ENCODE results near the gene BCAR1.
"Not testable (repeated sequence)": the region's sequence is repeated elsewhere in the genome, so short reads cannot be mapped to it uniquely, and the experiment has no call there.

Gene BCAR1

DNA sequence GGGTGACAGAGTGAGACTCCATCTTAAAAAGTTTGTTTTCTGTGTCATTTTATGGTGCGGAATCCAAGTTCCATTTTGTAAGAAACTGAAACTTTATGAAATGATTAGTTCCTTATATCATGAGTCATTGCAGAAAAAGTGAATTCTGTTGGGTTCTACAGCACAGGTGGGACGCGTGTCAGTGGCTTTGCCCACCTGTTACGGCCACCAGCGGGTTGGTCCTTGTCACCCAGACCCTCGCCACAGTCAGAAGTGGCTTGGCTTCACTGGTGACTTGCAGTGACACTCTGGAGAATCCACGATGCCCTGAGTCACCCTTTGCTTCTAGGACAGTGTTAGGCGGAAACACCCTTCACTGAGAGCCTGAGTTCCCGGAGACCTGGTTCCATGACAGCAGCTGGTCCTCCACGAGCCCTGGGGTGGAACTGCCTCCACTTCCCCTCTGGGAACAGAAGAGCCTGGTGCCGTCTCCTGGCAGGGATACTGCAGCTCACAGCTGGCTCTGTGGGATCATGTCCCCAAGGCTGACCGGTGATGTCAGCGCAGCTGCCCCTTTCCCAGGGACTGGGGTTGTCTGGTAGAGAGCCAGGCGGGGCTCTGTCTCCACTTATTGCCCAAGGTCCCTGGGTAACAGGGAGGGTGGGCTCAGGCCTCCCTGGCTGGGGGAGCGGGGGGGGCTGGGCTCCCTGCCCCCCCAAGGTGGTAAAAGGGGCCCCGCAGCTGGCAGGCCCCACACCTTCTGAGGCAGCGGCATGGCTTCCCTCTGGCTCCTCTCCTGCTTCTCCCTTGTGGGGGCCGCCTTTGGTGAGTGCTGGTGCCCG lies 33.0 kb downstream of the BCAR1 start, which contains the start of gene CTRB1:
TSS of gene CTRB1 (plus strand) at position 733 of the 821 bp plus-strand sequence. CDS start at position 753, 20 bp downstream.
- Mint-ChIP-seq H3K9me3 (no peaks in the 10 kb centered on the region), H3K27ac (peak within 1 kb of the TSS; percentile 74), H3K27me3 (no peaks in the 10 kb centered on the region), H3K36me3 (ENCODE audit: low read depth) (no peaks in the 10 kb centered on the region), H3K4me3 (peak within 1 kb of the TSS; percentile 60), H3K4me1 (ENCODE audit: low read depth) (peaks cover 8% of the 10 kb centered on the region)

DNA sequence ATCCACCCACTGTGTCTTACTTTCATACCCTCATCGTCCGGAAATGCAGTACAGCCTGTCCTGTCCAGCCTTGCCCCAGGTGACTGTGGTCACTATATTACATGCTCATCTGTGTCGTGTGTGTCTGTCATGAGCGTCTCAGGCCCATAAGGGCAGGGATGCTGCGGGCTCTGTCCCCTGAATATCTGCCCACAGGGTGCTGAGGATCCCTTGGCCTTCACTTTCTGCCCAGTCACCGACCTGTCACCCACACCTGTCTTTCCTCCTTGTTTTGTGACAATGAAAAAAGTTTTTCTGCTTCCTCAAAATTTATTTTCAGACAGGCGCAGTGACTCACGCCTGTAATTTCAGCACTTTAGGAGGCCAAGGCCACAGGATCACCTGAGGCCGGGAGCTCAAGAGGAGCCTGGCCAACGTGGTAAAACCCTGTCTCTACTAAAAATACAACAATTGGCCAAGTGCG lies 34.0 kb downstream of the BCAR1 start:
- Mint-ChIP-seq H3K36me3 (ENCODE audit: low read depth) (no peaks in the 10 kb centered on the region), H3K27me3 (no peaks in the 10 kb centered on the region), H3K4me3 (no peak overlapping the region), H3K4me1 (ENCODE audit: low read depth) (peaks cover 8% of the 10 kb centered on the region), H3K9me3 (no peaks in the 10 kb centered on the region), H3K27ac (no peak overlapping the region)

DNA sequence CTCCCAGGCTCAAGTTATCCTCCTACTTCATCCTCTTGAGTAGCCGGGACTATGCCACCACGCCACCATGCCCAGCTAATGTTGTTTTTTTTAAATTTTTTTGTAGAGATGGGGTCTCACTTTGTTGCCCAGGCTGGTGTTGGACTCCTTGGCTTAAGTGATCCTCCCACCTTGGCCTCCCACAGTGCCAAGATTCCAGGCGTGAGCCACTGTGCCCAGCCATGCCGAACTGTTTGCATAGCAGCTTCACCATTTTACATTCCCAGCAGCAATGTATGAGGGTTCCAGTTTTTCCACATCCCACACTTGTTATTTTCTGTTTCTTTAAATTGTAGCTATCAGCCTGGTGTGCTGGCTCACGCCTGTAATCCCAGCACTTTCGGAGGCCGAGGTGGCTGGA lies 34.8 kb downstream of the BCAR1 start:
- peaks cover 8% of the 10 kb centered on the region for H3K4me1 Mint-ChIP-seq (ENCODE audit: low read depth)
- no peaks in the 10 kb centered on the region for H3K36me3 Mint-ChIP-seq (ENCODE audit: low read depth)
- no peaks in the 10 kb centered on the region for H3K9me3 Mint-ChIP-seq
- no peak overlapping the region for H3K4me3 Mint-ChIP-seq
- no peaks in the 10 kb centered on the region for H3K27me3 Mint-ChIP-seq
- no peak overlapping the region for H3K27ac Mint-ChIP-seq

DNA sequence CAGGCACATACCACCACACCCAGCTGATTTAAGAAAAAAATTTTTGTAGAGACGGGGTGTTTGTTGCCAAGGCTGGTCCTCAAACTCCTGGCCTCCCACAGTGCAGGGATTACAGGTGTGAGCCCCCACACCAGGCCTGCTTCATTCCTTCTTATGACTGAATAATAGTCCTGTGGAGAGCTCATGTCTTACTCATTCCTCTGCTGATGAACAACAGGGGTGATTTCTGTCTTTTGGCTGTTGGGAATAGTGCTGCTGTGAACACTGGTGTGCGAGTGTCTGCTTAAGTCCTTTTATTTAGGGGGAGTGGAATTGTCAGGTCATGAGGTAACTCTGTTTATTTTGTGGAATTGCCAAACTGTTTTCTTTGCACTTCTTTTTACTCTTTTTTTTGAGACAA lies 35.3 kb downstream of the BCAR1 start:
- no peaks in the 10 kb centered on the region for H3K9me3 Mint-ChIP-seq
- no peak overlapping the region for H3K27ac Mint-ChIP-seq
- no peak overlapping the region for H3K4me3 Mint-ChIP-seq
- peaks cover 8% of the 10 kb centered on the region for H3K4me1 Mint-ChIP-seq (ENCODE audit: low read depth)
- no peaks in the 10 kb centered on the region for H3K27me3 Mint-ChIP-seq
- no peaks in the 10 kb centered on the region for H3K36me3 Mint-ChIP-seq (ENCODE audit: low read depth)

DNA sequence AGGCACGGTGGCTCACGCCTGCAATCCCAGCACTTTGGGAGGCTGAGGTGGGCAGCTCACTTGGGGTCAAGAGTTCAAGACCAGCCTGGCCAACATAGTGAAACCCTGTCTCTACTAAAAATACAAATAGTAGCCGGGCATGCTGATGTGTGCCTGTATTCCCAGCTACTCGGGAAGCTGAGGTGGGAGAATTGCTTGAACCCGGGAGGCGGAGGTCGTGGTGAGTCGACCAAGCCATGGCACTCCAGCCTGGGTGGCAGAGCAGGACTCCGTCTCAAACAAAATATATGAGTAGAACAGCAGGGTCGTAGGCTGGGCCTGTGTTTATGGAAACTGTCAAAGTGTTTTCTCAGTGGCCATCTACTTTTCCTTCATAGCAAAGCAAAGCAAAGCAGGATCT lies 40.1 kb downstream of the BCAR1 start:
- not testable (repeated sequence) for H3K9me3 Mint-ChIP-seq; H3K27me3 Mint-ChIP-seq; H3K36me3 Mint-ChIP-seq (ENCODE audit: low read depth); H3K4me3 Mint-ChIP-seq; H3K4me1 Mint-ChIP-seq (ENCODE audit: low read depth); H3K27ac Mint-ChIP-seq

DNA sequence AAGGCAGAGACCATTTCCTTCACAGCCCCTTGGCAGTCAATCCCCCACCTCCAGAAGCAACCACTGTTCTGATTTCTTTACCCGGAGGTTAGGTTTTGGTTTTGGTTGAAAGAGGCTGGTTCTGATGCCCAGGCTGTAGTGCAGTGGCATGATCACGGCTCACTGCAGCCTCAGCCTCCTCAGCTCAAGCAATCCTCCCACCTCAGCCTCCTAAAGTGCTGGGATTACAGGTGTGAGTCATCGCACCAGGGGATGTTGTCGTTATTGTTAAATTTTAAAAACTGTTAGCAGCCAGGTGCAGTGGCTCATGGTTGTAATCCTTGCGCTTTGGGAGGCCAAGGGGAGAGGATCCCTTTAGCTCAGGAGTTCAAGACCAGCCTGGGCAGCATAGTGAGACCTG lies 41.5 kb downstream of the BCAR1 start:
- Mint-ChIP-seq H3K4me3 (no peak overlapping the region), H3K4me1 (ENCODE audit: low read depth) (no peaks in the 10 kb centered on the region), H3K27ac (no peak overlapping the region), H3K9me3 (no peaks in the 10 kb centered on the region), H3K36me3 (ENCODE audit: low read depth) (no peaks in the 10 kb centered on the region), H3K27me3 (no peaks in the 10 kb centered on the region)

DNA sequence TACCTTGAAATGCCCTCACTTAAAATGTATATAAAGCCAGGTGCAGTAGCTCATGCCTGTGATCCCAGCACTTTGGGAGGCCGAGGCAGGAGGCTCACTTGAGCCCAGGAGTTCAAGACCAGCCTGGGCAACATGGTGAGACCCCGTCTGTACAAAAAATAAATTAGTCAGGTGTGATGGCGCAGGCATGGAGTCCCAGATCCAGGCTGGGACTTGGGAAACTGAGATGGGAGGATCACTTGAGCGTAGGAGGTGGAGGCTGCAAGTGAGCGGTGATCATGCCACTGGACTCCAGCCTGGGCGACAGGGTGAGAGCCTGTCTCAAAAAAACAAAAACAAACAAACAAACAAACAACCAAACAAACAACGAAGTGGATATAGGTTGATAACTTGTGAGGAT lies 41.9 kb downstream of the BCAR1 start:
- not testable (repeated sequence) for H3K27ac Mint-ChIP-seq; H3K4me3 Mint-ChIP-seq; H3K36me3 Mint-ChIP-seq (ENCODE audit: low read depth); H3K4me1 Mint-ChIP-seq (ENCODE audit: low read depth); H3K27me3 Mint-ChIP-seq; H3K9me3 Mint-ChIP-seq

DNA sequence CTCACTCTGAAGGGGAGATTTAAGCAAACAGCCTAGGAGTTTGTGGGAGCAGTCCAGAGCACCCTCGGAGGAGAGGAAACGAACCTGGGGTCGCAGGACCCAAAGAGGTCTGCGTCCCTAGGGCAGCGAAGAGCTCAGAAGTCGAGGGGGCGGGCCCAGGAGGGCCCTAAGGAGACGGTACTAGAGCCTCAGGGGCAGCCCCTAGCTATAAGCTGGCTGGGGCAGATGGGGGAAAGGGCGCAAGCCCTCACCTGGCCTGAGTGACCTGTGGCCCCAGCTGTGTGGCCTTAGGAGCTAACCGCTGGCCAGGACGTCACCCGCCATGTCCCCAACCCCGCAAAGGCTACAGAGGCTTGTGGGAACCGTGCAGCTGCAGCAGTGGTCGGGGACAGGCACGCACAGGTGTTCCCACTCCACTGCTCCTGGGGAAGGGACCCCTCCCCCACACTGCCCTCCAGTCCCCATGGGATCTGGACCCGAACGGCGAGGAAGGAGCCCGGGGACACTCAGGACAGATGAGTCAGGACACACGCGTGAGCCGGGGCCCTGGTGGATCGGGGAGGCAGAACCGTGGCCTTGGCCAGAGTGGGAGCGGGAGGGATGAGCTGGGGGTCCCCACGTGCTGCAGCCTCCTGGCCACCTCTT lies 42.4 kb downstream of the BCAR1 start:
- Mint-ChIP-seq H3K4me1 (ENCODE audit: low read depth) (no peaks in the 10 kb centered on the region), H3K27ac (no peak overlapping the region), H3K9me3 (no peaks in the 10 kb centered on the region), H3K4me3 (no peak overlapping the region), H3K36me3 (ENCODE audit: low read depth) (no peaks in the 10 kb centered on the region), H3K27me3 (no peaks in the 10 kb centered on the region)

DNA sequence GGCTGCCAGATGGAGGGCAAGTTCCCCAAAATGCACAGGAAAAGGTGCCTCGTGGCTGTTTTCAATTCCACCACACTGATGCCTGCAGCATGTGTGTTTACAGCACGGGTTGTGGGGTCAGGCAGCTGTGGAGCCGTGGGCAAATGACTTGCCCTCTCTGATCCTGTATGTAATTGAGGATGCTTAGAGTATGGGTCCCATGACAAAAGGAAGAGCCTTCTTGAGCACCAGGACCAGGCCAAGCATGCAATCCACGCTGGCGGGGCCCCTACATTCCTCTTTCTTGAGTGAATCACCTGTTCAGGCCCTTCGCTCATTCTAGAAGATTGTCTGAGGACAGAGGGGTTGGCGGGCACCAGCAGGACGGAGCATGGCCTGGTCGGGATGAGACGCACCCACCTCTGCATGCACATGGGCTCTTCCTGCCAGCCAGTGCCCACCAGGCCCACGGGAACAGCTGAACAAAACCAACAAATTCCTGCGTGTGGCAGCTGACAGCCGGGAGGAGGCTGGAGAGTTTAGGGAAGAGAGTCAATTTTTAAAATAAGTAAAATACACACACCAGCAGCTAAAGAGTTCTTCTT lies 43.1 kb downstream of the BCAR1 start:
- Mint-ChIP-seq H3K27me3 (no peaks in the 10 kb centered on the region), H3K9me3 (no peaks in the 10 kb centered on the region), H3K4me1 (ENCODE audit: low read depth) (no peaks in the 10 kb centered on the region), H3K27ac (no peak overlapping the region), H3K36me3 (ENCODE audit: low read depth) (no peaks in the 10 kb centered on the region), H3K4me3 (no peak overlapping the region)

DNA sequence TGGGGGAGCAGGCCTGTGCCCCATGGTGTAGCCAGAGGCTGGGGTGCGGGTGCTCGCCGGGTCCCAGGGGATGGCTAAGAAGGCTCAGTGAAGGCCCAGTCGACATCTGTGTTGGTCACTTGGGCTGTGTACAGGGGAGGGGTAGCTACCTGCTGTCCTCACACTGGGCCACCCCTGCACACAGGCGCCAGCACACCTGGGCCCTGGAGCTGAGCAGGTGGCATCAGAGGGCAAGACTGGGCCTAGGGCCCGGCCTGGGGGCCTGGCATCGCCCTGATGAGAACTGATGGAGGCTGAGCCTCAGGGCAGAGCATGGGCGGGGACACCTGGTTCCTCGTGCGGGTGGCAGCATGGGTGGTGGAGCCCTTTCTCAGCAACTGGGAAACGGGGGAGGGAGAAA lies 43.6 kb downstream of the BCAR1 start:
- H3K4me3 Mint-ChIP-seq, result no peak overlapping the region
- no peaks in the 10 kb centered on the region for H3K9me3 Mint-ChIP-seq
- no peaks in the 10 kb centered on the region for H3K36me3 Mint-ChIP-seq (ENCODE audit: low read depth)
- no peak overlapping the region for H3K27ac Mint-ChIP-seq
- no peaks in the 10 kb centered on the region for H3K27me3 Mint-ChIP-seq
- no peaks in the 10 kb centered on the region for H3K4me1 Mint-ChIP-seq (ENCODE audit: low read depth)

DNA sequence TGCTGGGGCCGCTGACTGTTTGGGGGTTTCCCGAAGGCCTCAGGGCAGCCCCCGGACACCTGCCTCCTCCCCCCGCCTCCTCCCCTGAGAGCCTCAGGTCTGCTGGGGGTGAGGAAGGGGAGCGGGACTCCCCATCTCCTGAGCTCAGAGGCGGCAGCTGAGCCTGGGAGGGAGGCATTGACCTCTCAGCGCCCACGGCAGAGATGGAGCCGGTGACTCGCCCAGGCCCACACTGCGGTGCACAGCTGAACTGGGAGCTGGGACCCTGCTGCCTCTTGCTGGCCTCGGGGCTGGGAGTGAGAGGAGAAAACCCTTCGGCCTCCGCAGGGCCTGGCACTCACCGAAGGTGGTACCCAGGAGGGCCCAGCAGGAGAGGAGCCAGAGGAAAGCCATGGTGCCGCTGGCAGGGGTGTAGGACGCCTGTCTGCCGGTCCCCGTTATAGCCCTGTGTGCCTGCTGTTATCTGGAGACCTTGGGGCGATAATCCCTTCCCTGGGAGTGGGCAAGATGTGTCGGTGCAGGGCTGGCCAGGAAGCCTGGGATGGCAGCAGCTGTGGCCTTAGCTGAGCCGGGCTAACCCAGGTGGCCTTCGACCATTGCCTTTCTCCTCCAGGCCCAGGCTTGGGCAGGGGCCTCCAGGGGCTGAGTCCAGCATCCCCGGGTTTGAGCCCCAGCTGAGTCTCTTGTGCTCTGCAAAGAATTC lies 44.5 kb downstream of the BCAR1 start, which contains the start of gene CTRB2:
TSS of gene CTRB2 (minus strand) at position 413 of the 703 bp plus-strand sequence. CDS start at position 393, 20 bp downstream.
- no peak within 1 kb of the TSS for H3K27ac Mint-ChIP-seq
- H3K9me3 Mint-ChIP-seq, result no peaks in the 10 kb centered on the region
- peaks cover 2% of the 10 kb centered on the region for H3K4me1 Mint-ChIP-seq (ENCODE audit: low read depth)
- no peak within 1 kb of the TSS for H3K4me3 Mint-ChIP-seq
- no peaks in the 10 kb centered on the region for H3K36me3 Mint-ChIP-seq (ENCODE audit: low read depth)
- H3K27me3 Mint-ChIP-seq, result no peaks in the 10 kb centered on the region

DNA sequence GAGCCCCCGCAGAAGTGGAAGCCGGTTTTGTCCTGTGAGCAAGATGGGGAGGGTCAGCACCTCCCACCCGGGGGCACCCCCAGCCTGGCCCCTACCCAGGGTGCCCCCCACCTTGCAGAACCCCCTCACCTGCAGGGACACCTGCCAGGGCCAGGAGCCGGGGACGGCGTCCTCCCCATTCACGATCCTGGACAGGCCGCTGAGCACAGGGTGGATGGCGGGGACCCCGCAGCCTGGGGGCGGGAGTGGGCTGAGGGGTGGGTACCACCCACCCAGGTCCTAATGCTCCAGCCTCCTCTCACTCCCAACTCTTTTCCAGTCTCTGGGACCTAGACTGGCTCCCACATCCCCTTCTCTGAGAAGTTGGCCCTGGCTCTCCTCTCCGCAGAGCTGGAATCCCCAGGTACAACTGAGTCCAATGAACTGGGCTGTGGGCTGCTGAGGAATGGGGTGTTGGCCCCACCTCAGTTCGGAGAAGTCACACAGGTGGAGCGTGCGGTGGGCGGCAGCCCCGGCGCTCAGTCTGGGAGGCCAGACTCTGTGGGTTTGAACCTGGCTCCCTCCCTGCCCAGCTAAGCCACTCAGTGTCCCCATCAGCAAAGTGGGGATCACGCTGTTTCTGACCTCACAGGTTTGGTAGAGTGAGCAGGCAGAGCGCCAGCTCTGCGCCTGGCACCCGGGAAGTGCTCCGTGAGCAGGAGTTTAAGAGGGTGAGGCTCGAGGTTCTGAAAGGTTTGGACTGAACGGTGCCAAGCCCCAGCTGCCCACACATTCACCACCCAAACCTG lies 45.3 kb downstream of the BCAR1 start:
- H3K4me3 Mint-ChIP-seq; H3K4me1 Mint-ChIP-seq (ENCODE audit: low read depth); H3K27me3 Mint-ChIP-seq; H3K36me3 Mint-ChIP-seq (ENCODE audit: low read depth); H3K9me3 Mint-ChIP-seq; H3K27ac Mint-ChIP-seq: not testable (repeated sequence)

DNA sequence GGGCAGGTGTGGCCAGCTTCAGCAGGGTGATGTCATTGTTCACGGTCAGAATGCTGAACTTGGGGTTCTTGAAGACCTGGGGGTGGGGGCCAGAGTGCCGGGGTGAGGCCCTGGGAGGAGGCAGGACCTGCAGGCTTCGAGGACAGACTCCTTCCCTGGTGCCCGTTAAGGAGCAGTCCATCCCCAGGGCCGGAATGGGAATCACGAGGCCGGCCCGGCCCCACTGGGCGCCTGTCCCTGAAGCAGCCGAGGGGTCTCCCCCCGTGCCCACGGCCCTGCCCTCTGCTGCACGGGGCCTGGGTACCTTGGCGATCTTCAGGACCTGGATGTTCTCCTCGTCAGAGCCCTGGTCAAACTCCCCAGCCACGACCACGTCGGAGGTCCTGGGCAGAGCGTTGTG lies 46.0 kb downstream of the BCAR1 start:
- not testable (repeated sequence) for H3K27me3 Mint-ChIP-seq; H3K4me3 Mint-ChIP-seq; H3K9me3 Mint-ChIP-seq; H3K36me3 Mint-ChIP-seq (ENCODE audit: low read depth); H3K27ac Mint-ChIP-seq
- H3K4me1 Mint-ChIP-seq (ENCODE audit: low read depth), result peaks cover 14% of the 10 kb centered on the region

DNA sequence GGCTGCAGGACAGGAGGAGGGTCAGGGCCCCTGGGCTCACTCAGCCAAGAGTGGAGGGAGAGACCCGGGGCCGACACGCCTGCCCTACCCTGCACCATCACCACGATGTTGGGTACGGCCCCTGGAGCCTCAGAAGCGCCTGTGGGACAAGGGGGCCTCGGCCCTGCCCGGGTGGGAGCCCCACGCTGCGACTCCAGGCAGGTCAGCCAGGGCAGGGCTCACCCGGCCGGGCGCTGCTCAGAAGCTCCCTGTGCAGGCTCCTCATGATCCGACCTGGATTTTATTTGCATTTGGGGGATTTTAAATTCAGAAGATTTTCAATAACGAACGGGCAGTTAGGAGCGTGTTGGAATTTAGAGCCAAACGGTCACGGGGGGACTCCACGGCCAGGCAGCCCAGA lies 46.5 kb downstream of the BCAR1 start:
- not testable (repeated sequence) for H3K4me3 Mint-ChIP-seq; H3K27me3 Mint-ChIP-seq; H3K36me3 Mint-ChIP-seq (ENCODE audit: low read depth); H3K27ac Mint-ChIP-seq; H3K9me3 Mint-ChIP-seq
- peaks cover 14% of the 10 kb centered on the region for H3K4me1 Mint-ChIP-seq (ENCODE audit: low read depth)
